AG04450 (cell line): Measurements from ENCODE around the gene TRRAP. TPM values are rescaled to one million over a fixed set of nuclear protein-coding genes. Genes with fewer than 3 reads are reported as not detected.

Experiments used
- CTCF ChIA-PET: fragments of 300-600, 350-600 bp; formaldehyde crosslinking; extraction: SDS; loops from one replicate; lab custom pipeline; 2022; ENCODE audit warnings: antibody characterized with exemption, inconsistent platforms; lab: Charles Lee
- POLR2A ChIA-PET: fragments of 350-600 bp; formaldehyde crosslinking; extraction: SDS; loops from one replicate; lab custom pipeline; 2021; ENCODE audit warnings: antibody characterized with exemption, inconsistent platforms; lab: Yijun Ruan, JAX
- DNase-seq: peaks from one replicate; pipeline ENCODE4 v3.0.0-alpha.2; 2011; ENCODE audit warnings: low read depth, low spot score
- H3K27ac ChIP-seq: one replicate; pipeline ENCODE4 v1.5.1; 2012; ENCODE audit warnings: low read depth, low read length, control low read depth
- H3K27me3 ChIP-seq: one replicate; pipeline ENCODE4 v1.6.0; 2012; ENCODE audit warnings: low read length; ENCODE audit not compliant: control insufficient read depth, insufficient read depth
- H3K4me3 ChIP-seq: 2 replicates; pipeline ENCODE4 v1.5.1; 2011; ENCODE audit warnings: mild to moderate bottlenecking, low read depth, low read length, control low read depth
- H3K9me3 ChIP-seq: 2 replicates; pipeline ENCODE4 v1.5.1; 2012; ENCODE audit warnings: low read length; ENCODE audit not compliant: control insufficient read depth, insufficient read depth
- CTCF ChIP-seq: IDR thresholded peaks from 2 replicates; pipeline ENCODE4 v1.5.1; 2011; ENCODE audit warnings: low read depth, low read length, control low read depth, inconsistent platforms
- polyA plus RNA-seq: library from polyadenylated mRNA; depleted of rRNA; stranded (reverse); fragments of >200 nt; gene quantifications from 2 replicates; pipeline ENCODE4 v1.2.3, GENCODE V29; 2011

The TRRAP gene
- polyA plus RNA-seq, 1 experiment, result 20.6 TPM

- H3K9me3 ChIP-seq, result no peaks in the 10 kb centered on the region; the same call in 1 of the 2 replicates
- ChIA-PET POLR2A (no interaction called here), CTCF (interaction anchor here (0.6 to 1.9 kb wide), 4 partner anchors 275 to 308 kb away, joined by 3 to 12 read pairs (median 6); no protein-coding TSS in a partner anchor)
- DNase-seq, result no peak
- no peak for TF ChIP-seq CTCF
- H3K27ac ChIP-seq, result no peak overlapping the region
- no peaks in the 10 kb centered on the region for H3K27me3 ChIP-seq
- H3K4me3 ChIP-seq, result no peak overlapping the region
Observed at GRCh38 chr7:99038086-99038855, 159.9 kb downstream of the TRRAP start.

DNA sequence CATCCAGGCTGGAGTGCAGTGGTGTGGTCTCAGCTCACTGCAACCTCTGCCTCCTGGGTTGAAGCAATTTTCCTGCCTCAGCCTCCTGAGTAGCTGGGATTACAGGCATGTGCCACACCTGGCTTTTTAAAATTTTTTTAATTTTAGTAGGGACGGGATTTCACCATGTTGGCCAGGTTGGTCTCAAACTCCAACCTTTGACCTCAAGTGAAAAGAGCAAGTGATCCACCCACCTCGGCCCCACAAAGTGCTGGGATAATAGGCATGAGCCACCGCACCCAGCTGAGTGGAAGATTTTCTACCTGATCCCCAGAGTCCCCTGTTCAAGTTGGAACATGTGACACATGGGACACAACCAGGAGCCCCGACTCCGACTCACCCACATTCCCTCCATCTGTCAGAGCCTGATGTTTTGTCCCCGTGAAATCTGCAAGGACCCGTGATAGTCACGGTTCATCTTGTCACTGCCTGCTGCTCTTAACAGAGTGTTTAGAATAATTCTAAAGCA is 161.1 kb downstream of the TRRAP start:
- ChIA-PET POLR2A (interaction anchor here (0.7 kb wide), 1 partner anchor 57 kb away, joined by 15 read pairs; no protein-coding TSS in a partner anchor), CTCF (interaction anchor here (0.7 to 1.9 kb wide), 4 partner anchors 274 to 332 kb away, joined by 3 to 12 read pairs (median 6); no protein-coding TSS in a partner anchor)
- TF ChIP-seq CTCF, result no peak
- no peaks in the 10 kb centered on the region for H3K27me3 ChIP-seq
- no peak overlapping the region for H3K27ac ChIP-seq
- H3K4me3 ChIP-seq, result no peak overlapping the region
- H3K9me3 ChIP-seq, result no peaks in the 10 kb centered on the region; the same call in 1 of the 2 replicates
- no peak for DNase-seq

DNA sequence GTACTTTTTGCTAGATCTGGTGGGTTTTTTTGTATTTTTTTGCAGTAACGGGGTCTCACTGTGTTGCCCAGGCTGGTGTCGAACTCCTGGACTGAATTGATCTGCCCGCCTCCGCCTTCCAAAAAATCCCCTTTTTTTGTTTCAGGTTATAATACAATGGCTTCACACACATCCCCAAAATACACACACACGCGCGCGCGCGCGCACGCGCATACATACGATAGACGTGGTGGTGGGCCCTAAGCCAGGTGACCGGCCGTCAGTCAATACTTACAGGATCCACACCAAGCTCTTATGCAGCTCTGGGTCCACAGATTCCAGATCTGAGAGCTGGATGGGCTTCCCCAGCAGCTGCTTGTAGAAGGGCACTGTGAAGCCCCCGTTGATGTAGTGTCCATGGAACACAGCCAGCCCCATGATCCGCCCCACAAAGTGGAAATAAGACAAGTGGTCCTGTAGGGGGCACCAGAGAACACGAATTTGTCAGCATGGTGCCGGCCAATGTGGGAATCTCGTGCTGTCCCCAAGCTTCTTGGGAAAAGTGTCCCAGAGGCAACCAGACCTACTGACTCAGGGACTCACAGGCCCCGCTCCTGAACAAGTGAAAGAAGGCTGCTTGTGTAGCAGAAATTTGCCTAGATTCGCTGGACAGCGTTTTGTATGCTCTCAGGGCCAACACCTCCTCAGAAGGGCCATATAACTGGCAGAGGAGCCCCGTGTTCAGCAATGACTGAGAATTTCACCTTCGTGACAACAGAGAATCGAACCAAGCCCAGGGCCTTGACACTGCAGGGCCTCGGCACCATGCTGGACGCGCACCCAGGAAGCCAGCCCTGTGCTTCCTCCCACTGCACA is 162.0 kb downstream of the TRRAP start:
- no peak overlapping the region for H3K4me3 ChIP-seq
- ChIA-PET POLR2A (interaction anchor here (0.6 to 0.7 kb wide), 2 partner anchors 10 to 13 kb away, joined by 3 read pairs; no protein-coding TSS in a partner anchor), CTCF (interaction anchor here (0.6 to 2.1 kb wide), 11 partner anchors 9 to 289 kb away, joined by 3 to 24 read pairs (median 4); no protein-coding TSS in a partner anchor)
- TF ChIP-seq CTCF, result peak; percentile 74
- H3K27me3 ChIP-seq, result no peaks in the 10 kb centered on the region
- peak overlapping the region; percentile 57 for H3K27ac ChIP-seq
- peak; percentile 61 for DNase-seq
- no peaks in the 10 kb centered on the region; the same call in 1 of the 2 replicates for H3K9me3 ChIP-seq

DNA sequence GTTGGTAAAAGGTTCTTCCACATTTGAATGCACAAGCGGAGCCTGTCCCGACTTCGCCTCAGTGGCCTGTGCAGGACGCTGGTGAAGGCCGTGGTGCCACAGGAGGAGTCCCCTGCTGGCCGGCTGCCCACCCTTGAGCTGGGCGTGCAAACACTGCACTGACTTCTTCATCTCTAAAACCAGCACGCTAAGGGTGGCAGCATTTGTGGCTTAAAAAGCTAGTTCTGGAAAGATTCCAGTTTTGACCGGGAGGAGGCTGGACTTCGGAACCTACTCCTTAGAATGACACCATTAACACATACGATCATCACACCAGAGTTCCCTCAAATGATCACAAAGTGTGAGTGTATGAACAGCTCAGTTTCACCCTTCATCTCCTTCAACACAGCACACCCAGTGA is 163.2 kb downstream of the TRRAP start:
- no peaks in the 10 kb centered on the region; the same call in 1 of the 2 replicates for H3K9me3 ChIP-seq
- no peak for DNase-seq
- TF ChIP-seq CTCF, result no peak
- POLR2A ChIA-PET, result no interaction called here
- H3K4me3 ChIP-seq, result no peak overlapping the region
- no peaks in the 10 kb centered on the region for H3K27me3 ChIP-seq
- H3K27ac ChIP-seq, result no peak overlapping the region
- CTCF ChIA-PET, result interaction anchor here (0.9 to 2.1 kb wide), 3 partner anchors 19 to 271 kb away, joined by 5 to 24 read pairs (median 19); no protein-coding TSS in a partner anchor
